Ascending aorta (tissue), 2 donors: ENCODE measurements around the gene OLA1. TPM values are rescaled to one million over a fixed set of nuclear protein-coding genes. Genes with fewer than 3 reads are reported as not detected.

Source experiments
- DNase-seq, 2 donors: peaks; one replicate each; pipeline ENCODE4 v3.0.0-alpha.2; 2019; ENCODE audit warnings: low spot score in 2 of 2
- H3K27ac ChIP-seq, 2 donors: fragments of 200-600 bp; sonication (generic); one replicate each; pipeline ENCODE4 v1.5.1; 2016 to 2017; ENCODE audit warnings: mild to moderate bottlenecking in 1 of 2
- H3K27me3 ChIP-seq: fragments of 200-600 bp; sonication (generic); one replicate; pipeline ENCODE4 v1.5.1; 2017
- H3K36me3 ChIP-seq, 2 donors: fragments of 200-600 bp; sonication (generic); one replicate each; pipeline ENCODE4 v1.5.1; 2016
- H3K4me1 ChIP-seq, 2 donors: fragments of 200-600 bp; sonication (generic); one replicate each; pipeline ENCODE4 v1.5.1; 2016 to 2017; ENCODE audit warnings: mild to moderate bottlenecking in 1 of 2
- H3K4me3 ChIP-seq, 2 donors: fragments of 200-600 bp; sonication (generic); one replicate each; pipeline ENCODE4 v1.5.1; 2016 to 2017; ENCODE audit warnings: mild to moderate bottlenecking in 1 of 2
- H3K9me3 ChIP-seq, 2 donors: fragments of 200-600 bp; sonication (generic); one replicate each; pipeline ENCODE4 v1.5.1; 2016
- CTCF ChIP-seq, 3 experiments: fragments of 200-600 bp in 2 of 3; fragments of 450-650 bp in 1 of 3; sonication (generic) in 2 of 3; IDR thresholded peaks; one replicate each; pipeline ENCODE4 v1.5.1; 2016 to 2019; ENCODE audit warnings: antibody characterized with exemption in 3 of 3, mild to moderate bottlenecking in 1 of 3, moderate library complexity in 1 of 3
- intact Hi-C: fragments of 100-400 bp; cut with DNase I; formaldehyde crosslinking; loops from one replicate; pipeline ENCODE4 v1.15.1; 2023
- total RNA-seq: library from RNA; depleted of rRNA; stranded (reverse); fragments of >200 nt; gene quantifications from one replicate; pipeline ENCODE4 v1.1.0, GENCODE V29; 2016

Gene OLA1
- total RNA-seq, 1 donor from 2014 or later = 29.5 TPM

GRCh38 chr2:174112073-174112472, 136.3 kb downstream of the OLA1 start:
- intact Hi-C loops = no loop called here
- H3K4me3 ChIP-seq = no peak overlapping the region
- no peak for TF ChIP-seq CTCF (IDR thresholded peaks at IDR 0.05)
- no peaks in the 10 kb centered on the region for H3K27me3 ChIP-seq
- no peak for DNase-seq
- H3K36me3 ChIP-seq = peaks cover 0 to 3% of the 10 kb centered on the region in 2 donors
- no peaks in the 10 kb centered on the region for H3K9me3 ChIP-seq
- no peaks in the 10 kb centered on the region for H3K4me1 ChIP-seq
- no peak overlapping the region for H3K27ac ChIP-seq

- Histone ChIP-seq H3K9me3 (no peaks in the 10 kb centered on the region), H3K4me1 (no peaks in the 10 kb centered on the region), H3K36me3 (no peaks in the 10 kb centered on the region), H3K27me3 (no peaks in the 10 kb centered on the region), H3K27ac (no peak overlapping the region), H3K4me3 (no peak overlapping the region)
- no peak for DNase-seq
- no peak for TF ChIP-seq CTCF (IDR thresholded peaks at IDR 0.05)
- intact Hi-C loops = no loop called here
These were observed 139.8 kb downstream of the OLA1 start for GRCh38 chr2:174108579-174108978.

GRCh38 chr2:174106736-174107135, 141.6 kb downstream of the OLA1 start:
- no peak for TF ChIP-seq CTCF (IDR thresholded peaks at IDR 0.05)
- intact Hi-C loops = no loop called here
- Histone ChIP-seq H3K4me1 (no peaks in the 10 kb centered on the region), H3K9me3 (no peaks in the 10 kb centered on the region), H3K4me3 (no peak overlapping the region), H3K36me3 (no peaks in the 10 kb centered on the region), H3K27me3 (no peaks in the 10 kb centered on the region), H3K27ac (no peak overlapping the region)
- no peak for DNase-seq

GRCh38 chr2:174094542-174094941, 153.8 kb downstream of the OLA1 start:
- intact Hi-C loops = no loop called here
- no peaks in the 10 kb centered on the region for H3K9me3 ChIP-seq
- no peaks in the 10 kb centered on the region for H3K4me1 ChIP-seq
- no peak overlapping the region for H3K27ac ChIP-seq
- DNase-seq = no peak
- no peak overlapping the region for H3K4me3 ChIP-seq
- TF ChIP-seq CTCF (IDR thresholded peaks at IDR 0.05) = no peak
- H3K36me3 ChIP-seq = no peaks in the 10 kb centered on the region
- no peaks in the 10 kb centered on the region for H3K27me3 ChIP-seq

- Histone ChIP-seq H3K27me3 (no peaks in the 10 kb centered on the region), H3K27ac (no peak overlapping the region), H3K36me3 (no peaks in the 10 kb centered on the region), H3K9me3 (no peaks in the 10 kb centered on the region), H3K4me1 (no peaks in the 10 kb centered on the region), H3K4me3 (no peak overlapping the region)
- no peak for DNase-seq
- intact Hi-C loops = no loop called here
- no peak for TF ChIP-seq CTCF (IDR thresholded peaks at IDR 0.05)
These were observed 157.9 kb downstream of the OLA1 start for GRCh38 chr2:174090476-174090875.
